ENCODE results near the gene TMEM219. TPM values are rescaled to one million over a fixed set of nuclear protein-coding genes. Genes with fewer than 3 reads are reported as not detected.
A peak's percentile ranks its signal among the peaks of the same experiment; 100 is the strongest.

Gene TMEM219
- total and polyA plus RNA-seq, 9 of the 15 experiments (the other 6 are each of a cell fraction or from before 2014, with no cell fraction given) = 35.3 to 62.8 (median 55.5) TPM

DNA sequence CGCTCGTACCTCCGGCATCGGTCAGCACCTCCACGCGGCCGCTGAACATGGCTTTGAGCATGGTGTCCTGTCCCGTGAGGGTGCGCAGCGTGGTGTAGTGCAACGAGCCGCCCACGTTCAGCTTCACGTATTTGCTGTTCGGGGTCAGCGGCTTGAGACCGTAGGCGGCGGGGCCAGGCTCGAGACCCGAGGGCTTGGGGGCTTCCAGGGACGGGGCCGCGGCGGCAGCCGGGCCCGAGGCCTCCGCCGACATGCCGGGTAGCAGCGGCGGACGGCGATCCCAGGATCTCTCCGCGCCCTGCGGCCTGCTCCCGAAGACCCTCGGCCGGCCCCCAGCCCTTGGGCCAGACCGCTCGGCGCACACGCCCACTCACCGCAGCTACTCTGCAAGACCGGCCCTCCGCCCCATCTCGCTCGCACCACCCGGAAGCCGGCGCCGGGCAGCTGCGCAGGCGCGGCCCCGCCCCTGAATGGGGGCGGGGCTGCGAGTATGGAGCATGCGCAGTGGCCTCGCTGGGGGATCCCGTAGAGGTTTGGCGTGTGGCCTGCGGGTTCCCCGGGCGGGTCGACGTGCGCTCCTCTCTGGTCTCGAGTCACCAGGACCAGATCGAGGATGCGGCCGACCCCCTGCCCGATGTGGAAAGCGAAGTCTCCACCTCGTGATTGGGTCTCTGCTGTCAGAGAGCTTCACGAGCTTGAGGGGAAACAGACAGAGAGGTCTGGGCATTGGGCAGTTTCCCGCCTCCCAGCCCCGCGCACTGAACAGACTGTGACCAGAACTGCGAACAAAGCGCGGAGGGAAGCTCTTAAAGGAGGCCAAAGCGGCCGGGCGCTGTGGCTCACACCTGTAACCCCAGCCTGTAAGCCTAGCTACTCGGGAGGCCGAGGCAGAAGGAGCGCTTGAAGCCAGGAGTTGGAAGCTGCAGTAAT lies 35.8 kb upstream of the TMEM219 start, which contains the start of gene KCTD13 (continued):
- TF ChIP-seq, protein P1, sequence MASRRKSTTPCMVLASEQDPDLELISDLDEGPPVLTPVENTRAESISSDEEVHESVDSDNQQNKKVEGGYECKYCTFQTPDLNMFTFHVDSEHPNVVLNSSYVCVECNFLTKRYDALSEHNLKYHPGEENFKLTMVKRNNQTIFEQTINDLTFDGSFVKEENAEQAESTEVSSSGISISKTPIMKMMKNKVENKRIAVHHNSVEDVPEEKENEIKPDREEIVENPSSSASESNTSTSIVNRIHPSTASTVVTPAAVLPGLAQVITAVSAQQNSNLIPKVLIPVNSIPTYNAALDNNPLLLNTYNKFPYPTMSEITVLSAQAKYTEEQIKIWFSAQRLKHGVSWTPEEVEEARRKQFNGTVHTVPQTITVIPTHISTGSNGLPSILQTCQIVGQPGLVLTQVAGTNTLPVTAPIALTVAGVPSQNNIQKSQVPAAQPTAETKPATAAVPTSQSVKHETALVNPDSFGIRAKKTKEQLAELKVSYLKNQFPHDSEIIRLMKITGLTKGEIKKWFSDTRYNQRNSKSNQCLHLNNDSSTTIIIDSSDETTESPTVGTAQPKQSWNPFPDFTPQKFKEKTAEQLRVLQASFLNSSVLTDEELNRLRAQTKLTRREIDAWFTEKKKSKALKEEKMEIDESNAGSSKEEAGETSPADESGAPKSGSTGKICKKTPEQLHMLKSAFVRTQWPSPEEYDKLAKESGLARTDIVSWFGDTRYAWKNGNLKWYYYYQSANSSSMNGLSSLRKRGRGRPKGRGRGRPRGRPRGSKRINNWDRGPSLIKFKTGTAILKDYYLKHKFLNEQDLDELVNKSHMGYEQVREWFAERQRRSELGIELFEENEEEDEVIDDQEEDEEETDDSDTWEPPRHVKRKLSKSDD (conservative IDR thresholded peaks at IDR 0.05; ENCODE audit: low read length) = no peak
- no peak for TF ChIP-seq PHB2 (IDR thresholded peaks at IDR 0.05; ENCODE audit: low read depth)
- TF ChIP-seq ZNF311 (CRISPR knock-in tag; IDR thresholded peaks at IDR 0.05) = no peak
- TF ChIP-seq ZNF778 (CRISPR knock-in tag; IDR thresholded peaks at IDR 0.05) = no peak
- TF ChIP-seq FOSL1 (tag; conservative IDR thresholded peaks at IDR 0.05) = no peak
- TF ChIP-seq TSC22D4 (tag; IDR thresholded peaks at IDR 0.05) = no peak
- no peak for TF ChIP-seq DACH1 (IDR thresholded peaks at IDR 0.05; ENCODE audit: partially characterized antibody)
- 0 out of 2 replicates have a peak, but pooled peaks have one; percentile 47 for TF ChIP-seq NR2C2 (CRISPR knock-in tag; IDR thresholded peaks at IDR 0.05)
- peak; percentile 35; the same call in 1 of the 2 replicates for TF ChIP-seq NR2C2 (tag; IDR thresholded peaks at IDR 0.05)
- no peak for TF ChIP-seq PCBP2 (IDR thresholded peaks at IDR 0.05; ENCODE audit: low read depth, low read length, poor library complexity, severe bottlenecking)
- no peak for TF ChIP-seq DDX20 (tag; IDR thresholded peaks at IDR 0.05; ENCODE audit: low read depth)
- 0 out of 2 replicates have a peak, but pooled peaks have one; percentile 38 for TF ChIP-seq CBFB (CRISPR knock-in tag; IDR thresholded peaks at IDR 0.05)
- TF ChIP-seq MEF2A (IDR thresholded peaks at IDR 0.05; ENCODE audit: control insufficient read depth, low read depth, low read length) = no peak
- no peak for TF ChIP-seq CHD1 (IDR thresholded peaks at IDR 0.05; ENCODE audit: low read length)
- no peak for TF ChIP-seq BMI1 (IDR thresholded peaks at IDR 0.05; ENCODE audit: low read length)
- no peak for TF ChIP-seq MXI1 (IDR thresholded peaks at IDR 0.05; ENCODE audit: low read depth, low read length)
- no peak for TF ChIP-seq KAT2B (IDR thresholded peaks at IDR 0.05; ENCODE audit: low read depth, low read length)
- TF ChIP-seq MTA3 (IDR thresholded peaks at IDR 0.05; ENCODE audit: borderline replicate concordance) = peak; percentile 87; the same call in 1 of the 2 replicates
- TF ChIP-seq, protein P2, sequence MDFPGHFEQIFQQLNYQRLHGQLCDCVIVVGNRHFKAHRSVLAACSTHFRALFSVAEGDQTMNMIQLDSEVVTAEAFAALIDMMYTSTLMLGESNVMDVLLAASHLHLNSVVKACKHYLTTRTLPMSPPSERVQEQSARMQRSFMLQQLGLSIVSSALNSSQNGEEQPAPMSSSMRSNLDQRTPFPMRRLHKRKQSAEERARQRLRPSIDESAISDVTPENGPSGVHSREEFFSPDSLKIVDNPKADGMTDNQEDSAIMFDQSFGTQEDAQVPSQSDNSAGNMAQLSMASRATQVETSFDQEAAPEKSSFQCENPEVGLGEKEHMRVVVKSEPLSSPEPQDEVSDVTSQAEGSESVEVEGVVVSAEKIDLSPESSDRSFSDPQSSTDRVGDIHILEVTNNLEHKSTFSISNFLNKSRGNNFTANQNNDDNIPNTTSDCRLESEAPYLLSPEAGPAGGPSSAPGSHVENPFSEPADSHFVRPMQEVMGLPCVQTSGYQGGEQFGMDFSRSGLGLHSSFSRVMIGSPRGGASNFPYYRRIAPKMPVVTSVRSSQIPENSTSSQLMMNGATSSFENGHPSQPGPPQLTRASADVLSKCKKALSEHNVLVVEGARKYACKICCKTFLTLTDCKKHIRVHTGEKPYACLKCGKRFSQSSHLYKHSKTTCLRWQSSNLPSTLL (IDR thresholded peaks at IDR 0.05) = no peak
- no peak for TF ChIP-seq CAMTA2 (CRISPR knock-in tag; conservative IDR thresholded peaks at IDR 0.05)
- TF ChIP-seq CBX8 (IDR thresholded peaks at IDR 0.05; ENCODE audit: borderline replicate concordance, extremely low read depth, low read depth, low read length, poor library complexity, severe bottlenecking) = no peak
- TF ChIP-seq HDGF (IDR thresholded peaks at IDR 0.05) = no peak
- peak; percentile 66; the same call in 1 of the 2 replicates for TF ChIP-seq TOE1 (IDR thresholded peaks at IDR 0.05; ENCODE audit: borderline replicate concordance)
- no peak for TF ChIP-seq TOE1 (CRISPR knock-in tag; IDR thresholded peaks at IDR 0.05; ENCODE audit: borderline replicate concordance, low read depth)
- TF ChIP-seq CBX5 (IDR thresholded peaks at IDR 0.05; ENCODE audit: borderline replicate concordance, low read depth) = no peak
